ENCODE data around the gene SLC6A4. TPM values are rescaled to one million over a fixed set of nuclear protein-coding genes. Genes with fewer than 3 reads are reported as not detected.

SLC6A4 gene
- total and polyA plus RNA-seq, 10 of the 15 experiments (the other 5 are each of a cell fraction or from before 2014, with no cell fraction given): 5.3 to 20.6 (median 10.1) TPM

DNA sequence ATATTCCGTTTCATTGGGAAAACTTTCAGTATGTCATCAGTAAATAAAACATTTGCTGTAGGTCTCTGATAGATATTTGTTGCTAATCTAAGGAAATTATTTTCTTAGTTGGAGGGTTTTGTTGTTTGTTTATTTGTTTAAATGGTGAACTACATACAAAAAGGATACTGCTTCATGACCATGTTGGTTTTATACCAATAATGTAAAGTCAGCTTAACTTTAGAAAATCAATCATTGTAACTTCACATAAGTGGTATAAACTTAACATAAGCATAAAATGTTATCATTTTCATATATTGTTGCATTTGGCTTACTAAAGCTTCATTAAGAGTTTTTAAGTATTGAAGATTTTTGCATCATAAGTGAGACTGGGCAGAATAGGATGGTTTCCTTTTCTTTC, 60.9 kb downstream of the SLC6A4 start:
- ChIA-PET CTCF (interaction anchor here (0.6 to 2.3 kb wide), 13 partner anchors 9 to 244 kb away, joined by 3 to 13 read pairs (median 4); no protein-coding TSS in a partner anchor), RAD21 (ENCODE audit: unreplicated experiment) (interaction anchor here (0.7 to 1.4 kb wide), 4 partner anchors 11 to 70 kb away, joined by 3 to 6 read pairs (median 4); no protein-coding TSS in a partner anchor), POLR2A (interaction anchor here (0.7 kb wide), 1 partner anchor 36 kb away, joined by 3 read pairs; no protein-coding TSS in a partner anchor), SMC1A (ENCODE audit: uncharacterized antibody, unreplicated experiment) (interaction anchor here (0.6 to 3.9 kb wide), 15 partner anchors 10 to 189 kb away, joined by 3 to 15 read pairs (median 4); partner anchors contain the start of gene SLC6A4)
- no peaks in the 10 kb centered on the region for H3K27me3 ChIP-seq (replicated peaks in 1 of 2; ENCODE audit: control insufficient read depth in 2 of 2, insufficient read depth in 2 of 2, low read length in 1 of 2)
- H3K4me2 ChIP-seq (ENCODE audit: control insufficient read depth, insufficient read depth): no peak overlapping the region
- peaks cover 3% of the 10 kb centered on the region for H3K79me2 ChIP-seq (ENCODE audit: control insufficient read depth, insufficient read depth, low read length)
- H3K9ac ChIP-seq (ENCODE audit: control insufficient read depth, insufficient read depth, low read length): no peak overlapping the region
- peaks cover 0 to 13% of the 10 kb centered on the region in 2 experiments; a peak in 2 of 4 replicates for H3K36me3 ChIP-seq (ENCODE audit: control insufficient read depth in 2 of 2, insufficient read depth in 2 of 2, low read length in 1 of 2)
- H3K27ac ChIP-seq (ENCODE audit: control insufficient read depth, insufficient read depth): no peak overlapping the region
- no peak overlapping the region for H2AFZ ChIP-seq (ENCODE audit: control insufficient read depth, low read depth, low read length)
- peaks cover 30% of the 10 kb centered on the region for H3K4me1 ChIP-seq (ENCODE audit: control insufficient read depth, insufficient read depth, low read length)
- no peak for ATAC-seq
- intact Hi-C loops (cut with micrococcal nuclease; ENCODE audit: unreplicated experiment) (loop anchor here (2.0 to 10.0 kb wide), 3 partner anchors 38 to 430 kb away; no protein-coding TSS in a partner anchor), in situ Hi-C loops (cut with MboI) (no loop called here)
- no peak for DNase-seq (ENCODE audit: low read depth, low spot score)
- no peaks in the 10 kb centered on the region; the same call in 1 of the 2 replicates for H4K20me1 ChIP-seq (ENCODE audit: control insufficient read depth, insufficient read depth)
- no peak for FAIRE-seq
- no peak overlapping the region for H3K4me3 ChIP-seq
- no TSS peak for BruUV-seq (replicated peaks)
- no peaks in the 10 kb centered on the region for H3K9me3 ChIP-seq (replicated peaks; ENCODE audit: control insufficient read depth, insufficient read depth, low read length)
- 100% methylated on average over 1 of the region's 1 CpG for WGBS (ENCODE audit: insufficient coverage, insufficient replicate concordance, low lambda C conversion rate, missing lambda C conversion rate)
- TF ChIP-seq, protein P1, sequence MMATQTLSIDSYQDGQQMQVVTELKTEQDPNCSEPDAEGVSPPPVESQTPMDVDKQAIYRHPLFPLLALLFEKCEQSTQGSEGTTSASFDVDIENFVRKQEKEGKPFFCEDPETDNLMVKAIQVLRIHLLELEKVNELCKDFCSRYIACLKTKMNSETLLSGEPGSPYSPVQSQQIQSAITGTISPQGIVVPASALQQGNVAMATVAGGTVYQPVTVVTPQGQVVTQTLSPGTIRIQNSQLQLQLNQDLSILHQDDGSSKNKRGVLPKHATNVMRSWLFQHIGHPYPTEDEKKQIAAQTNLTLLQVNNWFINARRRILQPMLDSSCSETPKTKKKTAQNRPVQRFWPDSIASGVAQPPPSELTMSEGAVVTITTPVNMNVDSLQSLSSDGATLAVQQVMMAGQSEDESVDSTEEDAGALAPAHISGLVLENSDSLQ (IDR thresholded peaks at IDR 0.05): no peak
- TF ChIP-seq PAX5 (IDR thresholded peaks at IDR 0.05; ENCODE audit: borderline replicate concordance, low read depth, low read length) (no peak), BMI1 (IDR thresholded peaks at IDR 0.05; ENCODE audit: borderline replicate concordance) (no peak), RELA (IDR thresholded peaks at IDR 0.05; ENCODE audit: borderline replicate concordance, partially characterized antibody) (no peak), NFXL1 (IDR thresholded peaks at IDR 0.05; ENCODE audit: borderline replicate concordance) (no peak), BHLHE40 (IDR thresholded peaks at IDR 0.05; ENCODE audit: borderline replicate concordance in 1 of 2, low read depth in 2 of 2, low read length in 1 of 2) (no peak), SIN3A (IDR thresholded peaks at IDR 0.05; ENCODE audit: low read depth, low read length) (no peak), CREB1 (IDR thresholded peaks at IDR 0.05; ENCODE audit: low read depth) (no peak), BCL11A (IDR thresholded peaks at IDR 0.05; ENCODE audit: low read depth, low read length) (no peak), MTA2 (IDR thresholded peaks at IDR 0.05; ENCODE audit: low read depth) (no peak), MXI1 (IDR thresholded peaks at IDR 0.05; ENCODE audit: low read depth, low read length) (no peak)
- TF ChIP-seq, protein P2, sequence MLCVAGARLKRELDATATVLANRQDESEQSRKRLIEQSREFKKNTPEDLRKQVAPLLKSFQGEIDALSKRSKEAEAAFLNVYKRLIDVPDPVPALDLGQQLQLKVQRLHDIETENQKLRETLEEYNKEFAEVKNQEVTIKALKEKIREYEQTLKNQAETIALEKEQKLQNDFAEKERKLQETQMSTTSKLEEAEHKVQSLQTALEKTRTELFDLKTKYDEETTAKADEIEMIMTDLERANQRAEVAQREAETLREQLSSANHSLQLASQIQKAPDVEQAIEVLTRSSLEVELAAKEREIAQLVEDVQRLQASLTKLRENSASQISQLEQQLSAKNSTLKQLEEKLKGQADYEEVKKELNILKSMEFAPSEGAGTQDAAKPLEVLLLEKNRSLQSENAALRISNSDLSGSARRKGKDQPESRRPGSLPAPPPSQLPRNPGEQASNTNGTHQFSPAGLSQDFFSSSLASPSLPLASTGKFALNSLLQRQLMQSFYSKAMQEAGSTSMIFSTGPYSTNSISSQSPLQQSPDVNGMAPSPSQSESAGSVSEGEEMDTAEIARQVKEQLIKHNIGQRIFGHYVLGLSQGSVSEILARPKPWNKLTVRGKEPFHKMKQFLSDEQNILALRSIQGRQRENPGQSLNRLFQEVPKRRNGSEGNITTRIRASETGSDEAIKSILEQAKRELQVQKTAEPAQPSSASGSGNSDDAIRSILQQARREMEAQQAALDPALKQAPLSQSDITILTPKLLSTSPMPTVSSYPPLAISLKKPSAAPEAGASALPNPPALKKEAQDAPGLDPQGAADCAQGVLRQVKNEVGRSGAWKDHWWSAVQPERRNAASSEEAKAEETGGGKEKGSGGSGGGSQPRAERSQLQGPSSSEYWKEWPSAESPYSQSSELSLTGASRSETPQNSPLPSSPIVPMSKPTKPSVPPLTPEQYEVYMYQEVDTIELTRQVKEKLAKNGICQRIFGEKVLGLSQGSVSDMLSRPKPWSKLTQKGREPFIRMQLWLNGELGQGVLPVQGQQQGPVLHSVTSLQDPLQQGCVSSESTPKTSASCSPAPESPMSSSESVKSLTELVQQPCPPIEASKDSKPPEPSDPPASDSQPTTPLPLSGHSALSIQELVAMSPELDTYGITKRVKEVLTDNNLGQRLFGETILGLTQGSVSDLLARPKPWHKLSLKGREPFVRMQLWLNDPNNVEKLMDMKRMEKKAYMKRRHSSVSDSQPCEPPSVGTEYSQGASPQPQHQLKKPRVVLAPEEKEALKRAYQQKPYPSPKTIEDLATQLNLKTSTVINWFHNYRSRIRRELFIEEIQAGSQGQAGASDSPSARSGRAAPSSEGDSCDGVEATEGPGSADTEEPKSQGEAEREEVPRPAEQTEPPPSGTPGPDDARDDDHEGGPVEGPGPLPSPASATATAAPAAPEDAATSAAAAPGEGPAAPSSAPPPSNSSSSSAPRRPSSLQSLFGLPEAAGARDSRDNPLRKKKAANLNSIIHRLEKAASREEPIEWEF (IDR thresholded peaks at IDR 0.05; ENCODE audit: insufficient replicate concordance, low read depth, low read length): no peak
- TF ChIP-seq, protein P3, sequence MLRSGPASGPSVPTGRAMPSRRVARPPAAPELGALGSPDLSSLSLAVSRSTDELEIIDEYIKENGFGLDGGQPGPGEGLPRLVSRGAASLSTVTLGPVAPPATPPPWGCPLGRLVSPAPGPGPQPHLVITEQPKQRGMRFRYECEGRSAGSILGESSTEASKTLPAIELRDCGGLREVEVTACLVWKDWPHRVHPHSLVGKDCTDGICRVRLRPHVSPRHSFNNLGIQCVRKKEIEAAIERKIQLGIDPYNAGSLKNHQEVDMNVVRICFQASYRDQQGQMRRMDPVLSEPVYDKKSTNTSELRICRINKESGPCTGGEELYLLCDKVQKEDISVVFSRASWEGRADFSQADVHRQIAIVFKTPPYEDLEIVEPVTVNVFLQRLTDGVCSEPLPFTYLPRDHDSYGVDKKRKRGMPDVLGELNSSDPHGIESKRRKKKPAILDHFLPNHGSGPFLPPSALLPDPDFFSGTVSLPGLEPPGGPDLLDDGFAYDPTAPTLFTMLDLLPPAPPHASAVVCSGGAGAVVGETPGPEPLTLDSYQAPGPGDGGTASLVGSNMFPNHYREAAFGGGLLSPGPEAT (IDR thresholded peaks at IDR 0.05; ENCODE audit: low read depth): no peak
